ENCODE data around the gene HOXA7.

Gene HOXA7

DNA sequence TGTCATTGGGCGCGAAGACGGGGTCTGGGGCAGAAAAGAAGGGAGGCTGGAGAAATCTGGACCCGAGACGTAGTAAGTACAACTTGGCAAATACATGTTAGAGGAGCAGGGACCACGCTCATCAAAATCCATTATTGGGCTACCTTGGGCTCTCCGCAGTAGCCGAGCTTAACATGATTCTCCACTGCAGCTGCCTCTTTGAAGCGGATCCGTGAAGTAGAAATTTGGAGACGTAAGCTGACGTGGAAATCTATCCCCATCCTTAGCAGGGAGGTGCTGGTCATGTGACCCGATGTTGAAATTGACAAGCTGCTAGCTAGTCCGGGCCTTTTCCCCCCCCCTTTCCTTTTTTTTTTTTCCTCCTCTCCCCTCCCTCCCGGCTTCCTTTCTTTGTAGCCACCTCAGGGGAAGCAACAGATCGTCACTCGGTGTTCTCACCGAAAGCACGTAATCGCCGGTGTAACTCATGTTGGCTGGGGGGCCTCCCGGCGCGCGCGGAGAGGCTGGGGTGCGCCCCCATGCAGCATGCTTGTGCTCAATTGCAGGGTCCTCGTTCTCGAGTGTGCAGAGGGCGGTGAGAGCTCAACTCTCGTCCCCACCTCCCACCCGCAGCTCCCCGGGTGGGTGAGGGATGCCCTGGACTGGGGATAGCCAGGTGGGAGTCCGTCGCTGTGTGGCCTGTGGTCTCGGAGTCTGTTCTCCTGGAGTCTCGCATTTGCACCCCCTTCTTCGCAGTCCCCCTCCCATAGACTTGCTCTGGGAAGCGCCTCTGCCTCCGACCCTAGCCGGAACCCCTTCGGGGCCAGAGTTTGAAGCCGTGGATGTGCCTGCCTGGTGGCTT is 28.8 kb upstream of the HOXA7 start, which contains the start of gene HOXA11 (continued):
- TF ChIP-seq, protein P1, sequence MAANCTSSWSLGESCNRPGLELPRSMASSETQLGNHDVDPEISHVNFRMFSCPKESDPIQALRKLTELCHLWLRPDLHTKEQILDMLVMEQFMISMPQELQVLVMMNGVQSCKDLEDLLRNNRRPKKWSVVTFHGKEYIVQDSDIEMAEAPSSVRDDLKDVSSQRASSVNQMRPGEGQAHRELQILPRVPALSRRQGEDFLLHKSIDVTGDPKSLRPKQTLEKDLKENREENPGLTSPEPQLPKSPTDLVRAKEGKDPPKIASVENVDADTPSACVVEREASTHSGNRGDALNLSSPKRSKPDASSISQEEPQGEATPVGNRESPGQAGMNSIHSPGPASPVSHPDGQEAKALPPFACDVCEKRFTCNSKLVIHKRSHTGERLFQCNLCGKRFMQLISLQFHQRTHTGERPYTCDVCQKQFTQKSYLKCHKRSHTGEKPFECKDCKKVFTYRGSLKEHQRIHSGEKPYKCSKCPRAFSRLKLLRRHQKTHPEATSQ (tag by site-specific recombination; IDR thresholded peaks at IDR 0.05), result no peak
- peak; percentile 28; the same call in 1 of the 2 replicates for TF ChIP-seq ZNF366 (tag by site-specific recombination; conservative IDR thresholded peaks at IDR 0.05)
- TF ChIP-seq, protein P2, sequence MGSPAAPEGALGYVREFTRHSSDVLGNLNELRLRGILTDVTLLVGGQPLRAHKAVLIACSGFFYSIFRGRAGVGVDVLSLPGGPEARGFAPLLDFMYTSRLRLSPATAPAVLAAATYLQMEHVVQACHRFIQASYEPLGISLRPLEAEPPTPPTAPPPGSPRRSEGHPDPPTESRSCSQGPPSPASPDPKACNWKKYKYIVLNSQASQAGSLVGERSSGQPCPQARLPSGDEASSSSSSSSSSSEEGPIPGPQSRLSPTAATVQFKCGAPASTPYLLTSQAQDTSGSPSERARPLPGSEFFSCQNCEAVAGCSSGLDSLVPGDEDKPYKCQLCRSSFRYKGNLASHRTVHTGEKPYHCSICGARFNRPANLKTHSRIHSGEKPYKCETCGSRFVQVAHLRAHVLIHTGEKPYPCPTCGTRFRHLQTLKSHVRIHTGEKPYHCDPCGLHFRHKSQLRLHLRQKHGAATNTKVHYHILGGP (tag by site-specific recombination; IDR thresholded peaks at IDR 0.05), result no peak
- TF ChIP-seq ZNF175 (tag by site-specific recombination; IDR thresholded peaks at IDR 0.05), result no peak
- no peak for TF ChIP-seq ZNF548 (tag by site-specific recombination; IDR thresholded peaks at IDR 0.05)
- no peak for TF ChIP-seq ZNF521 (tag by site-specific recombination; IDR thresholded peaks at IDR 0.05)
- no peak for TF ChIP-seq ZNF202 (tag by site-specific recombination; IDR thresholded peaks at IDR 0.05; ENCODE audit: borderline replicate concordance)

DNA sequence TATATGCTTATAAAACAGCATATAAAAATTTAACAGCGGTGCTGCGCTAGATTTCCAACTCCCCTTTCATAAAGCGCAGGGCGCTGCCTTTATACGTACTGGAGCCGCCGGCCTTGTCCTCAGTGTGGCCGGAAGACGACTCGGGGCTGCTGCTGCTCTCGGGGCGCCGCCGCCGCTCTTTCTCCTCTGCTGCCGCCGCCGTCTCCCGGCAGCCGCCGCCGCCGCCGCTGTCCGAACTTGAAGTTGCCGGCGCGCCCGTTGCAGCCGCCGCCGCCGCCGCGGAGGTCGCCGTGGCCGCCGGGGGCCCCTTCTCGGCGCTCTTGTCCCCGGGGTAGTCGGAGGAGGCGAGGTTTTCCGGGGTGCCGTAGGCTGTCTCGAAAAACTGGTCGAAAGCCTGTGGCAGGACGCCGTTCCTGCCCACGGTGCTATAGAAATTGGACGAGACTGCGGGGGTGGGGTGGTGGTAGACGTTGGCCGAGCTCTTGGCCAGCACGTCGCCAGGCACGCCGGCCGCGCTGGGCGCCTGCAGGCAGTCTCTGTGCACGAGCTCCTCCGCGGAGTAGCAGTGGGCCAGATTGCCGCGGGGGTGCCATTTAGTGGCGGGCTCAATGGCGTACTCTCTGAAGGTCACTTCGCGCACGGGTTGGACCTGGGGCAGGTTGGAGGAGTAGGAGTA is 28.0 kb upstream of the HOXA7 start:
- Histone ChIP-seq H3K4me3 (ENCODE audit: low read depth, low read length) (peak overlapping the region; percentile 55), H3K9me3 (ENCODE audit: control insufficient read depth, insufficient read depth, low read depth, low read length) (no peaks in the 10 kb centered on the region), H3K4me1 (ENCODE audit: control insufficient read depth, insufficient read depth, low read length) (peaks cover 47% of the 10 kb centered on the region), H3K36me3 (ENCODE audit: control insufficient read depth in 2 of 2, insufficient read depth in 1 of 2, low read length in 2 of 2) (peaks cover 0 to 10% of the 10 kb centered on the region in 2 experiments; a peak in 2 of 3 replicates), H3K27ac (ENCODE audit: extremely low read depth, low read depth, low read length) (peak overlapping the region; percentile 99)
- CTCF ChIA-PET, result interaction anchor here (0.7 to 3.2 kb wide), 4 partner anchors 9 to 160 kb away, joined by 3 to 26 read pairs (median 5); no protein-coding TSS in a partner anchor
- POLR2A ChIA-PET, result interaction anchor here (0.5 to 7.6 kb wide), 21 partner anchors 11 to 1328 kb away, joined by 3 to 237 read pairs (median 5); partner anchors contain the start of genes EVX1, HOXA10, HOXA13 and HOXA7
- TF ChIP-seq ZNF768 (tag by site-specific recombination; IDR thresholded peaks at IDR 0.05) (peak; percentile 91), ZBTB48 (tag by site-specific recombination; IDR thresholded peaks at IDR 0.05) (0 out of 2 replicates have a peak, but pooled peaks have one; percentile 15), FEZF1 (tag by site-specific recombination; IDR thresholded peaks at IDR 0.05) (peak; percentile 32; the same call in 1 of the 2 replicates), ZNF24 (tag by site-specific recombination; IDR thresholded peaks at IDR 0.05) (0 out of 2 replicates have a peak, but pooled peaks have one; percentile 20), ZNF394 (tag by site-specific recombination; IDR thresholded peaks at IDR 0.05; ENCODE audit: borderline replicate concordance) (peak; percentile 93), ZFP37 (tag by site-specific recombination; IDR thresholded peaks at IDR 0.05) (peak; percentile 63; the same call in 1 of the 2 replicates), EGR2 (tag by site-specific recombination; IDR thresholded peaks at IDR 0.05; ENCODE audit: low read depth) (peak; percentile 41; the same call in 1 of the 2 replicates), BCL11B (tag by site-specific recombination; IDR thresholded peaks at IDR 0.05; ENCODE audit: low read depth) (0 out of 2 replicates have a peak, but pooled peaks have one; percentile 12), ZNF530 (tag by site-specific recombination; IDR thresholded peaks at IDR 0.05; ENCODE audit: low read depth) (no peak), YY1 (tag by site-specific recombination; IDR thresholded peaks at IDR 0.05) (0 out of 2 replicates have a peak, but pooled peaks have one; percentile 58), ZNF426 (tag by site-specific recombination; IDR thresholded peaks at IDR 0.05) (no peak), ZNF660 (tag by site-specific recombination; IDR thresholded peaks at IDR 0.05) (0 out of 2 replicates have a peak, but pooled peaks have one; percentile 10), ZFHX2 (tag by site-specific recombination; conservative IDR thresholded peaks at IDR 0.05) (peak; percentile 82), ZSCAN30 (tag by site-specific recombination; IDR thresholded peaks at IDR 0.05) (peak; percentile 31; the same call in 1 of the 2 replicates), GLI4 (tag by site-specific recombination; IDR thresholded peaks at IDR 0.05) (no peak)
- TF ChIP-seq, protein P3, sequence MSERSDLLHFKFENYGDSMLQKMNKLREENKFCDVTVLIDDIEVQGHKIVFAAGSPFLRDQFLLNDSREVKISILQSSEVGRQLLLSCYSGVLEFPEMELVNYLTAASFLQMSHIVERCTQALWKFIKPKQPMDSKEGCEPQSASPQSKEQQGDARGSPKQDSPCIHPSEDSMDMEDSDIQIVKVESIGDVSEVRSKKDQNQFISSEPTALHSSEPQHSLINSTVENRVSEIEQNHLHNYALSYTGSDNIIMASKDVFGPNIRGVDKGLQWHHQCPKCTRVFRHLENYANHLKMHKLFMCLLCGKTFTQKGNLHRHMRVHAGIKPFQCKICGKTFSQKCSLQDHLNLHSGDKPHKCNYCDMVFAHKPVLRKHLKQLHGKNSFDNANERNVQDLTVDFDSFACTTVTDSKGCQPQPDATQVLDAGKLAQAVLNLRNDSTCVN (tag by site-specific recombination; optimal IDR thresholded peaks at IDR 0.05), result peak; percentile 73
- TF ChIP-seq, protein P4, sequence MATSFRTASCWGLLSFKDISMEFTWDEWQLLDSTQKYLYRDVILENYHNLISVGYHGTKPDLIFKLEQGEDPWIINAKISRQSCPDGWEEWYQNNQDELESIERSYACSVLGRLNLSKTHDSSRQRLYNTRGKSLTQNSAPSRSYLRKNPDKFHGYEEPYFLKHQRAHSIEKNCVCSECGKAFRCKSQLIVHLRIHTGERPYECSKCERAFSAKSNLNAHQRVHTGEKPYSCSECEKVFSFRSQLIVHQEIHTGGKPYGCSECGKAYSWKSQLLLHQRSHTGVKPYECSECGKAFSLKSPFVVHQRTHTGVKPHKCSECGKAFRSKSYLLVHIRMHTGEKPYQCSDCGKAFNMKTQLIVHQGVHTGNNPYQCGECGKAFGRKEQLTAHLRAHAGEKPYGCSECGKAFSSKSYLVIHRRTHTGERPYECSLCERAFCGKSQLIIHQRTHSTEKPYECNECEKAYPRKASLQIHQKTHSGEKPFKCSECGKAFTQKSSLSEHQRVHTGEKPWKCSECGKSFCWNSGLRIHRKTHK (tag by site-specific recombination; IDR thresholded peaks at IDR 0.05), result no peak
- TF ChIP-seq, protein P5, sequence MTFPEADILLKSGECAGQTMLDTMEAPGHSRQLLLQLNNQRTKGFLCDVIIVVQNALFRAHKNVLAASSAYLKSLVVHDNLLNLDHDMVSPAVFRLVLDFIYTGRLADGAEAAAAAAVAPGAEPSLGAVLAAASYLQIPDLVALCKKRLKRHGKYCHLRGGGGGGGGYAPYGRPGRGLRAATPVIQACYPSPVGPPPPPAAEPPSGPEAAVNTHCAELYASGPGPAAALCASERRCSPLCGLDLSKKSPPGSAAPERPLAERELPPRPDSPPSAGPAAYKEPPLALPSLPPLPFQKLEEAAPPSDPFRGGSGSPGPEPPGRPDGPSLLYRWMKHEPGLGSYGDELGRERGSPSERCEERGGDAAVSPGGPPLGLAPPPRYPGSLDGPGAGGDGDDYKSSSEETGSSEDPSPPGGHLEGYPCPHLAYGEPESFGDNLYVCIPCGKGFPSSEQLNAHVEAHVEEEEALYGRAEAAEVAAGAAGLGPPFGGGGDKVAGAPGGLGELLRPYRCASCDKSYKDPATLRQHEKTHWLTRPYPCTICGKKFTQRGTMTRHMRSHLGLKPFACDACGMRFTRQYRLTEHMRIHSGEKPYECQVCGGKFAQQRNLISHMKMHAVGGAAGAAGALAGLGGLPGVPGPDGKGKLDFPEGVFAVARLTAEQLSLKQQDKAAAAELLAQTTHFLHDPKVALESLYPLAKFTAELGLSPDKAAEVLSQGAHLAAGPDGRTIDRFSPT (tag by site-specific recombination; IDR thresholded peaks at IDR 0.05), result peak; percentile 41; the same call in 1 of the 2 replicates
